Brain microvascular endothelial cell (primary cell): ENCODE measurements around the gene KRT222.

Source experiments
- DNase-seq: peaks from one replicate; pipeline ENCODE4 v3.0.0-alpha.2; 2020
- H3K27ac ChIP-seq: fragments of 250-450 bp; sonication (Bioruptor Pico); 2 replicates; pipeline ENCODE4 v1.5.1; 2020; ENCODE audit warnings: mild to moderate bottlenecking, moderate library complexity
- H3K27me3 ChIP-seq: fragments of 250-450 bp; sonication (Bioruptor Pico); replicated peaks from 2 replicates; pipeline ENCODE4 v1.5.1; 2020; ENCODE audit warnings: mild to moderate bottlenecking
- H3K36me3 ChIP-seq: fragments of 250-450 bp; sonication (Bioruptor Pico); replicated peaks from 2 replicates; pipeline ENCODE4 v1.5.1; 2020; ENCODE audit warnings: mild to moderate bottlenecking
- H3K4me3 ChIP-seq: 2 replicates; pipeline ENCODE4 v1.5.1; 2011; ENCODE audit warnings: low read depth, mild to moderate bottlenecking, control low read depth, low read length, moderate library complexity
- CTCF ChIP-seq: IDR thresholded peaks from 2 replicates; pipeline ENCODE4 v1.5.1; 2011; ENCODE audit warnings: low read depth, mild to moderate bottlenecking, moderate library complexity, low read length, control low read depth, inconsistent platforms; ENCODE audit errors: missing control alignments
- in situ Hi-C: cut with HindIII; loops from 2 replicates; pipeline ENCODE4 v1.10.0; 2017; ENCODE audit warnings: low sequenced_read_pairs, low pct_ligation_motif_present

Gene KRT222

GRCh38 chr17:40687106-40687505 is 22.1 kb upstream of the KRT222 start:
- in situ Hi-C loops, result no loop called here
- Histone ChIP-seq H3K27me3 (peaks cover 8% of the 10 kb centered on the region), H3K4me3 (no peak overlapping the region), H3K27ac (no peak overlapping the region), H3K36me3 (no peaks in the 10 kb centered on the region)
- no peak for TF ChIP-seq CTCF
- DNase-seq, result no peak

DNA sequence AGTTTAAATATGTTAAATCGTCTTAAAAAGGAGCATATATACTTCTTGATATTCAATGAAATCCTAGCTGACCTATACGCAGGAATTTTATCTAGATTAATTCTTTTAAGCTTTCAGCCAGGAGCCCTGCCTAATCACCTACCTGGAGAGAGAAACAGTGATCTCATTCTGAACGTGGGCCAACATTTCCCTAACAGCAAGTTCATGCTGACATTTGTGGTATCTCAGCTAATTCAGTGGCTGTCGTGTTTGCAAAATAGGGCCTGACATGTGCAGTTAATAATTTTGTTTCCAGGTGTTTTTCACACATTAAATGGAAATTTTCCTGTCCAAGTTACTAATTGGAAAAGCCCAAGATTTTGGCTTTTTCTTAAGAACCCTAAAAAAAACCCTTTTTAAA is 21.2 kb upstream of the KRT222 start:
- DNase-seq, result no peak
- TF ChIP-seq CTCF, result no peak
- Histone ChIP-seq H3K27me3 (peaks cover 5% of the 10 kb centered on the region), H3K36me3 (no peaks in the 10 kb centered on the region), H3K27ac (no peak overlapping the region), H3K4me3 (no peak overlapping the region)
- in situ Hi-C loops, result no loop called here

DNA sequence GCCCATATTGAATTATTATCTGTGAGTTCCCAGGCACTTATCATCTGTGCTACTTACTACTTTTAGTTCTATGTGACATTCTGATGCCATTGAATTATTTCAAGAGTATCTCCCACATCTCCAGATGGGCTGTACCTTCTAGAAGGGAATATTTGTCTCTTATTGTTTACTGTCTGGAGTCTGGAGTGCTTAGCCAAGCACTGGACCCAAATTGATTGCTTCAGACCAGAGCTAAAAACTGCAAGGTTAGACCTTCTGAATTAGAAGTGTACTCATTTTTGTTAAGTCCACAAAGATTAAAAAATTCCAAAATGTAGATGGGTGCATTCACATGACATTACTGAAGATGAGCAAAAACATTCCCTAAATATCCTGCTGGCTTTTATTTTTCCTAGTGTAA is 16.0 kb upstream of the KRT222 start:
- Histone ChIP-seq H3K27ac (no peak overlapping the region), H3K4me3 (no peak overlapping the region), H3K27me3 (peaks cover 5% of the 10 kb centered on the region), H3K36me3 (no peaks in the 10 kb centered on the region)
- no peak for DNase-seq
- TF ChIP-seq CTCF, result no peak
- in situ Hi-C loops, result no loop called here

DNA sequence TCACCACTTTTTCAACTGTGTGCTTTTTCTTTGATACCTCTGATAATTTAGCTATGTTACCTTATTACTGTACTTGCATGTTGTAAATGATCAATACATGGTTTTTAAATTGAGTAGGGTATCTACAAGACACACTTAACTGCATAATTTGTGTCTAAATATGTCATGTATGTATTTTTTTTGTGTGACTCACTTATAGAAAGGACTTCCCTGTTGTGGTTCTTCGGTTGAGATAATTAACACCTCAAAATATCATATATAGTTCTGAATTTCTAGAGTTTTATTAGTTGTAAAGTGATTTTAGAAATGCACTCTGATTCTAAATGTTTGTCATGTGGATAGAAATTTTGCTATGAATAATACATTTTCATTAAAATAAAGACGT is 14.5 kb upstream of the KRT222 start:
- H3K27ac ChIP-seq, result no peak overlapping the region
- no peak overlapping the region for H3K4me3 ChIP-seq
- DNase-seq, result no peak
- peaks cover 15% of the 10 kb centered on the region for H3K27me3 ChIP-seq
- H3K36me3 ChIP-seq, result no peaks in the 10 kb centered on the region
- no peak for TF ChIP-seq CTCF
- in situ Hi-C loops, result no loop called here

DNA sequence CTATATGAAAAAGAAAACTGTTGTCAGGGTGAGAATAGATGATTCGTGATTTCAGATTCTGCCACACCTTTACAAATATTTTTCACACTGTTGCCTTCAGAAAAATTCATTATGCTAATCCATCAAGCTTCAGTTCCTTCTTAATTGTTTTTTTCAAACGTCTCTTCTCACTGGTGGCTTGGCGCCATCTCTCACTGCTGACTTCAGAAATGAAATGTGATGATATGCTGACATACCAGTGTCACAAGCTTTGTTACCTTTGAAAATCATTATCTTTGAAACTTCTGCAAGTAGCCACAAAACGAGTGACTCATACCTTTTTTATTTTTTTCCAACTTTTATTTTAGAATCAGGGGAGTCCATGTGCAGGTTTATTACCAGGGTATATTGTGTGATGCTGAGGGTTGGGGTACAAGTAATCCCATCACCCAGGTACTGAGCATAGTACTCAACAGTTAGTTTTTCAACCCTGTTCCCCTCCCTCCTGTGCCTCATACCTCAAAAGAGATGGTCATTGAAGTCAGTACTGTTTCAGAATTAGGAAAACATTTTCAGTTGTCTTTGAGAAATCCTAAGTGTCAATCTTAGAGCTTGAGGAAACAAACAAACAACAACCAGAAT is 14.0 kb upstream of the KRT222 start:
- H3K27ac ChIP-seq, result no peak overlapping the region
- no peaks in the 10 kb centered on the region for H3K36me3 ChIP-seq
- no peak for TF ChIP-seq CTCF
- DNase-seq, result no peak
- peaks cover 15% of the 10 kb centered on the region for H3K27me3 ChIP-seq
- in situ Hi-C loops, result no loop called here
- no peak overlapping the region for H3K4me3 ChIP-seq

DNA sequence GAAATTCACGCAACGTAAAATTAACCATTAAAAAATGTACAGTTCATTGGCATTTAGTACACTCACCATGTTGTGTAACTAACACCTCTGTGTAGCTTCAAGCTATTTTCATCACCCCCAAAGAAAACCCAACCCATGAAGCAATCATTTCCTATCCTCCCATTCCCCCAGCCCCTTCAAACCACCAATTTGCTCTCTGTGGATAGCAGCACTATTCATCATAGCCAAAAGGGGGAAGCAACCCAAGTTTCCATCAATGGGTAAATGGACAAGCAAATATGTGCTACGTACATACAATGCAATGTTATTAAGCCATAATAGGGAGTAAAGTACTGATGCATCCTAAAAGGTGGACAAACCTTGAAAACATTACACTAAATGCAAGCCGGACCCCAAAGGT is 10.9 kb upstream of the KRT222 start:
- Histone ChIP-seq H3K27me3 (peaks cover 16% of the 10 kb centered on the region), H3K27ac (no peak overlapping the region), H3K4me3 (no peak overlapping the region), H3K36me3 (no peaks in the 10 kb centered on the region)
- TF ChIP-seq CTCF, result no peak
- DNase-seq, result no peak
- in situ Hi-C loops, result no loop called here
